Neuron (in vitro differentiated cells): ENCODE data around the gene NGDN.

Experiments used
- H2AFZ ChIP-seq: one replicate; pipeline ENCODE4 v1.6.1; 2013; ENCODE audit warnings: low read depth, mild to moderate bottlenecking, inconsistent platforms, low read length, moderate library complexity
- H3K27me3 ChIP-seq: one replicate; pipeline ENCODE4 v1.6.1; 2013; ENCODE audit warnings: low read length; ENCODE audit not compliant: insufficient read depth
- H3K36me3 ChIP-seq: one replicate; pipeline ENCODE4 v1.6.1; 2013; ENCODE audit warnings: low read length; ENCODE audit not compliant: insufficient read depth
- H3K4me1 ChIP-seq: one replicate; pipeline ENCODE4 v1.6.1; 2013; ENCODE audit warnings: low read length; ENCODE audit not compliant: insufficient read depth
- H3K4me3 ChIP-seq: 2 replicates; pipeline ENCODE4 v1.5.1; 2013; ENCODE audit warnings: mild to moderate bottlenecking, low read length, moderate library complexity
- H3K9me3 ChIP-seq: one replicate; pipeline ENCODE4 v1.6.1; 2013; ENCODE audit warnings: low read length

Gene NGDN

GRCh38 chr14:23524954-23525353 is 55.5 kb downstream of the NGDN start:
- Histone ChIP-seq H3K36me3 (peaks cover 18% of the 10 kb centered on the region), H3K9me3 (no peaks in the 10 kb centered on the region), H3K4me3 (no peak overlapping the region), H3K27me3 (no peaks in the 10 kb centered on the region), H3K4me1 (no peaks in the 10 kb centered on the region), H2AFZ (no peak overlapping the region)

- Histone ChIP-seq H2AFZ (no peak overlapping the region), H3K27me3 (no peaks in the 10 kb centered on the region), H3K4me1 (no peaks in the 10 kb centered on the region), H3K9me3 (no peaks in the 10 kb centered on the region), H3K4me3 (no peak overlapping the region), H3K36me3 (peaks cover 18% of the 10 kb centered on the region)
Observed at GRCh38 chr14:23525611-23526010, 56.1 kb downstream of the NGDN start.
